ENCODE results near the gene TNKS1BP1. TPM values are rescaled to one million over a fixed set of nuclear protein-coding genes. Genes with fewer than 3 reads are reported as not detected.

TNKS1BP1 gene
- total RNA-seq, 1 donor from 2014 or later: 22.1 TPM

GRCh38 chr11:57322256-57323166, 2.2 kb downstream of the TNKS1BP1 start:
- no peak overlapping the region for H3K27ac Mint-ChIP-seq
- H3K4me3 Mint-ChIP-seq: peak overlapping the region; percentile 85
- H3K36me3 Mint-ChIP-seq (ENCODE audit: low read depth): peaks cover 29% of the 10 kb centered on the region
- DNase-seq (ENCODE audit: low spot score): no peak
- H3K4me1 Mint-ChIP-seq (ENCODE audit: low read depth): peaks cover 50% of the 10 kb centered on the region
- no peaks in the 10 kb centered on the region for H3K27me3 Mint-ChIP-seq (ENCODE audit: insufficient read depth)
- intact Hi-C loops (cut with micrococcal nuclease): loop anchor here (5.0 kb wide), 1 partner anchor 335 kb away; the partner anchor contains the start of gene CLP1
- H3K9me3 Mint-ChIP-seq: no peaks in the 10 kb centered on the region

GRCh38 chr11:57321388-57322255, 3.1 kb downstream of the TNKS1BP1 start:
- no peaks in the 10 kb centered on the region for H3K27me3 Mint-ChIP-seq (ENCODE audit: insufficient read depth)
- no peaks in the 10 kb centered on the region for H3K9me3 Mint-ChIP-seq
- H3K36me3 Mint-ChIP-seq (ENCODE audit: low read depth): peaks cover 20% of the 10 kb centered on the region
- intact Hi-C loops (cut with micrococcal nuclease): loop anchor here (5.0 kb wide), 1 partner anchor 336 kb away; the partner anchor contains the start of gene CLP1
- no peak for DNase-seq (ENCODE audit: low spot score)
- H3K4me3 Mint-ChIP-seq: peak overlapping the region; percentile 50
- H3K4me1 Mint-ChIP-seq (ENCODE audit: low read depth): peaks cover 46% of the 10 kb centered on the region
- H3K27ac Mint-ChIP-seq: peak overlapping the region; percentile 15

GRCh38 chr11:57320719-57321387, 3.9 kb downstream of the TNKS1BP1 start:
- H3K9me3 Mint-ChIP-seq: no peaks in the 10 kb centered on the region
- H3K4me1 Mint-ChIP-seq (ENCODE audit: low read depth): peaks cover 39% of the 10 kb centered on the region
- H3K27ac Mint-ChIP-seq: no peak overlapping the region
- no peak overlapping the region for H3K4me3 Mint-ChIP-seq
- H3K27me3 Mint-ChIP-seq (ENCODE audit: insufficient read depth): no peaks in the 10 kb centered on the region
- intact Hi-C loops (cut with micrococcal nuclease): loop anchor here (5.0 kb wide), 1 partner anchor 336 kb away; the partner anchor contains the start of gene CLP1
- peaks cover 14% of the 10 kb centered on the region for H3K36me3 Mint-ChIP-seq (ENCODE audit: low read depth)
- no peak for DNase-seq (ENCODE audit: low spot score)

GRCh38 chr11:57320067-57320718, 4.6 kb downstream of the TNKS1BP1 start:
- Mint-ChIP-seq H3K27ac (no peak overlapping the region), H3K27me3 (ENCODE audit: insufficient read depth) (no peaks in the 10 kb centered on the region), H3K4me1 (ENCODE audit: low read depth) (peaks cover 32% of the 10 kb centered on the region), H3K36me3 (ENCODE audit: low read depth) (peaks cover 8% of the 10 kb centered on the region), H3K4me3 (no peak overlapping the region), H3K9me3 (no peaks in the 10 kb centered on the region)
- intact Hi-C loops (cut with micrococcal nuclease): loop anchor here (5.0 kb wide), 1 partner anchor 337 kb away; the partner anchor contains the start of gene CLP1
- no peak for DNase-seq (ENCODE audit: low spot score)

- Mint-ChIP-seq H3K27ac (no peak overlapping the region), H3K36me3 (ENCODE audit: low read depth) (peaks cover 10% of the 10 kb centered on the region), H3K27me3 (ENCODE audit: insufficient read depth) (no peaks in the 10 kb centered on the region), H3K4me3 (no peak overlapping the region), H3K9me3 (no peaks in the 10 kb centered on the region), H3K4me1 (ENCODE audit: low read depth) (peaks cover 21% of the 10 kb centered on the region)
- intact Hi-C loops (cut with micrococcal nuclease): no loop called here
- no peak for DNase-seq (ENCODE audit: low spot score)
These were observed 6.6 kb downstream of the TNKS1BP1 start for GRCh38 chr11:57318178-57318577.

GRCh38 chr11:57316017-57316416, 8.7 kb downstream of the TNKS1BP1 start:
- Mint-ChIP-seq H3K4me3 (no peak overlapping the region), H3K36me3 (ENCODE audit: low read depth) (peaks cover 13% of the 10 kb centered on the region), H3K27ac (no peak overlapping the region), H3K4me1 (ENCODE audit: low read depth) (peaks cover 9% of the 10 kb centered on the region), H3K9me3 (no peaks in the 10 kb centered on the region), H3K27me3 (ENCODE audit: insufficient read depth) (no peaks in the 10 kb centered on the region)
- no peak for DNase-seq (ENCODE audit: low spot score)
- intact Hi-C loops (cut with micrococcal nuclease): no loop called here

- Mint-ChIP-seq H3K27me3 (ENCODE audit: insufficient read depth) (no peaks in the 10 kb centered on the region), H3K4me3 (no peak overlapping the region), H3K36me3 (ENCODE audit: low read depth) (peaks cover 9% of the 10 kb centered on the region), H3K4me1 (ENCODE audit: low read depth) (peaks cover 5% of the 10 kb centered on the region), H3K27ac (no peak overlapping the region), H3K9me3 (no peaks in the 10 kb centered on the region)
- no peak for DNase-seq (ENCODE audit: low spot score)
- intact Hi-C loops (cut with micrococcal nuclease): no loop called here
These were observed 9.3 kb downstream of the TNKS1BP1 start for GRCh38 chr11:57315491-57315890.

GRCh38 chr11:57314221-57314973, 10.4 kb downstream of the TNKS1BP1 start:
- Mint-ChIP-seq H3K9me3 (no peaks in the 10 kb centered on the region), H3K4me1 (ENCODE audit: low read depth) (peaks cover 5% of the 10 kb centered on the region), H3K4me3 (no peak overlapping the region), H3K27me3 (ENCODE audit: insufficient read depth) (no peaks in the 10 kb centered on the region), H3K27ac (no peak overlapping the region), H3K36me3 (ENCODE audit: low read depth) (peaks cover 9% of the 10 kb centered on the region)
- DNase-seq (ENCODE audit: low spot score): no peak
- intact Hi-C loops (cut with micrococcal nuclease): no loop called here

- H3K27ac Mint-ChIP-seq: no peak overlapping the region
- H3K4me3 Mint-ChIP-seq: no peak overlapping the region
- peaks cover 7% of the 10 kb centered on the region for H3K36me3 Mint-ChIP-seq (ENCODE audit: low read depth)
- intact Hi-C loops (cut with micrococcal nuclease): no loop called here
- H3K9me3 Mint-ChIP-seq: no peaks in the 10 kb centered on the region
- no peak for DNase-seq (ENCODE audit: low spot score)
- H3K4me1 Mint-ChIP-seq (ENCODE audit: low read depth): peaks cover 5% of the 10 kb centered on the region
- no peaks in the 10 kb centered on the region for H3K27me3 Mint-ChIP-seq (ENCODE audit: insufficient read depth)
These were observed 11.0 kb downstream of the TNKS1BP1 start for GRCh38 chr11:57313788-57314135.

- Mint-ChIP-seq H3K27ac (no peak overlapping the region), H3K27me3 (ENCODE audit: insufficient read depth) (no peaks in the 10 kb centered on the region)
These were observed 11.5 kb downstream of the TNKS1BP1 start for GRCh38 chr11:57313071-57313787.

GRCh38 chr11:57312511-57313021, 12.2 kb downstream of the TNKS1BP1 start:
- no peak for DNase-seq (ENCODE audit: low spot score)
- intact Hi-C loops (cut with micrococcal nuclease): no loop called here
- H3K9me3 Mint-ChIP-seq: no peaks in the 10 kb centered on the region
- peak overlapping the region; percentile 77 for H3K27ac Mint-ChIP-seq
- no peak overlapping the region for H3K4me3 Mint-ChIP-seq
- peaks cover 5% of the 10 kb centered on the region for H3K4me1 Mint-ChIP-seq (ENCODE audit: low read depth)
- no peaks in the 10 kb centered on the region for H3K27me3 Mint-ChIP-seq (ENCODE audit: insufficient read depth)
- H3K36me3 Mint-ChIP-seq (ENCODE audit: low read depth): peaks cover 5% of the 10 kb centered on the region

More at GRCh38 chr11:57313071-57313787, 11.5 kb downstream of the TNKS1BP1 start:
- Mint-ChIP-seq H3K4me1 (ENCODE audit: low read depth) (peaks cover 5% of the 10 kb centered on the region), H3K4me3 (no peak overlapping the region), H3K36me3 (ENCODE audit: low read depth) (peaks cover 7% of the 10 kb centered on the region), H3K9me3 (no peaks in the 10 kb centered on the region)
- DNase-seq (ENCODE audit: low spot score): no peak
- intact Hi-C loops (cut with micrococcal nuclease): no loop called here
